Measurements from ENCODE around the gene IGLL5. TPM values are rescaled to one million over a fixed set of nuclear protein-coding genes. Genes with fewer than 3 reads are reported as not detected.
"Not testable (repeated sequence)": the region's sequence is repeated elsewhere in the genome, so short reads cannot be mapped to it uniquely, and the experiment has no call there.

The IGLL5 gene
- total RNA-seq, 1 experiment from 2014 or later: not detected

GRCh38 chr22:22893891-22894739 lies 6.5 kb downstream of the IGLL5 start:
- no peak for DNase-seq (ENCODE audit: low read depth, low spot score)
- in situ Hi-C loops (cut with HindIII; ENCODE audit: low pct_unique_long_range_greater_than_20kb, low sequenced_read_pairs): no loop called here

GRCh38 chr22:22894740-22895731 lies 7.4 kb downstream of the IGLL5 start:
- no peak for DNase-seq (ENCODE audit: low read depth, low spot score)
- in situ Hi-C loops (cut with HindIII; ENCODE audit: low pct_unique_long_range_greater_than_20kb, low sequenced_read_pairs): no loop called here

GRCh38 chr22:22895776-22896445 lies 8.3 kb downstream of the IGLL5 start:
- in situ Hi-C loops (cut with HindIII; ENCODE audit: low pct_unique_long_range_greater_than_20kb, low sequenced_read_pairs): no loop called here

GRCh38 chr22:22896601-22897000 lies 9.0 kb downstream of the IGLL5 start:
- in situ Hi-C loops (cut with HindIII; ENCODE audit: low pct_unique_long_range_greater_than_20kb, low sequenced_read_pairs): no loop called here
- no peak for DNase-seq (ENCODE audit: low read depth, low spot score)

More at GRCh38 chr22:22895776-22896445, 8.3 kb downstream of the IGLL5 start:
- DNase-seq (ENCODE audit: low read depth, low spot score): no peak

- in situ Hi-C loops (cut with HindIII; ENCODE audit: low pct_unique_long_range_greater_than_20kb, low sequenced_read_pairs): no loop called here
- no peak for DNase-seq (ENCODE audit: low read depth, low spot score)
Observed at GRCh38 chr22:22897091-22897490, 9.5 kb downstream of the IGLL5 start.

GRCh38 chr22:22897947-22898346 lies 10.3 kb downstream of the IGLL5 start:
- in situ Hi-C loops (cut with HindIII; ENCODE audit: low pct_unique_long_range_greater_than_20kb, low sequenced_read_pairs): no loop called here
- no peak for DNase-seq (ENCODE audit: low read depth, low spot score)

- in situ Hi-C loops (cut with HindIII; ENCODE audit: low pct_unique_long_range_greater_than_20kb, low sequenced_read_pairs); DNase-seq (ENCODE audit: low read depth, low spot score): not testable (repeated sequence)
Observed at GRCh38 chr22:22898411-22898950, 10.9 kb downstream of the IGLL5 start.

GRCh38 chr22:22899342-22900080 lies 11.9 kb downstream of the IGLL5 start:
- DNase-seq (ENCODE audit: low read depth, low spot score); in situ Hi-C loops (cut with HindIII; ENCODE audit: low pct_unique_long_range_greater_than_20kb, low sequenced_read_pairs): not testable (repeated sequence)

- in situ Hi-C loops (cut with HindIII; ENCODE audit: low pct_unique_long_range_greater_than_20kb, low sequenced_read_pairs); DNase-seq (ENCODE audit: low read depth, low spot score): not testable (repeated sequence)
Observed at GRCh38 chr22:22900527-22901205, 13.1 kb downstream of the IGLL5 start.

GRCh38 chr22:22901578-22902218 lies 14.1 kb downstream of the IGLL5 start:
- no peak for DNase-seq (ENCODE audit: low read depth, low spot score)
- in situ Hi-C loops (cut with HindIII; ENCODE audit: low pct_unique_long_range_greater_than_20kb, low sequenced_read_pairs): no loop called here

GRCh38 chr22:22902247-22903001 lies 14.8 kb downstream of the IGLL5 start:
- in situ Hi-C loops (cut with HindIII; ENCODE audit: low pct_unique_long_range_greater_than_20kb, low sequenced_read_pairs): no loop called here
- DNase-seq (ENCODE audit: low read depth, low spot score): no peak

- no peak for DNase-seq (ENCODE audit: low read depth, low spot score)
- in situ Hi-C loops (cut with HindIII; ENCODE audit: low pct_unique_long_range_greater_than_20kb, low sequenced_read_pairs): no loop called here
Observed at GRCh38 chr22:22903355-22903777, 15.8 kb downstream of the IGLL5 start.

GRCh38 chr22:22903781-22904192 lies 16.2 kb downstream of the IGLL5 start:
- in situ Hi-C loops (cut with HindIII; ENCODE audit: low pct_unique_long_range_greater_than_20kb, low sequenced_read_pairs); DNase-seq (ENCODE audit: low read depth, low spot score): not testable (repeated sequence)

- DNase-seq (ENCODE audit: low read depth, low spot score); in situ Hi-C loops (cut with HindIII; ENCODE audit: low pct_unique_long_range_greater_than_20kb, low sequenced_read_pairs): not testable (repeated sequence)
Observed at GRCh38 chr22:22904736-22905135, 17.1 kb downstream of the IGLL5 start.

GRCh38 chr22:22906391-22906790 lies 18.8 kb downstream of the IGLL5 start:
- DNase-seq (ENCODE audit: low read depth, low spot score); in situ Hi-C loops (cut with HindIII; ENCODE audit: low pct_unique_long_range_greater_than_20kb, low sequenced_read_pairs): not testable (repeated sequence)

Data from SK-MEL-5 (cell line).